Measurements from ENCODE around the gene TRAF5.
"Not testable (repeated sequence)": the region's sequence is repeated elsewhere in the genome, so short reads cannot be mapped to it uniquely, and the experiment has no call there.

The TRAF5 gene

DNA sequence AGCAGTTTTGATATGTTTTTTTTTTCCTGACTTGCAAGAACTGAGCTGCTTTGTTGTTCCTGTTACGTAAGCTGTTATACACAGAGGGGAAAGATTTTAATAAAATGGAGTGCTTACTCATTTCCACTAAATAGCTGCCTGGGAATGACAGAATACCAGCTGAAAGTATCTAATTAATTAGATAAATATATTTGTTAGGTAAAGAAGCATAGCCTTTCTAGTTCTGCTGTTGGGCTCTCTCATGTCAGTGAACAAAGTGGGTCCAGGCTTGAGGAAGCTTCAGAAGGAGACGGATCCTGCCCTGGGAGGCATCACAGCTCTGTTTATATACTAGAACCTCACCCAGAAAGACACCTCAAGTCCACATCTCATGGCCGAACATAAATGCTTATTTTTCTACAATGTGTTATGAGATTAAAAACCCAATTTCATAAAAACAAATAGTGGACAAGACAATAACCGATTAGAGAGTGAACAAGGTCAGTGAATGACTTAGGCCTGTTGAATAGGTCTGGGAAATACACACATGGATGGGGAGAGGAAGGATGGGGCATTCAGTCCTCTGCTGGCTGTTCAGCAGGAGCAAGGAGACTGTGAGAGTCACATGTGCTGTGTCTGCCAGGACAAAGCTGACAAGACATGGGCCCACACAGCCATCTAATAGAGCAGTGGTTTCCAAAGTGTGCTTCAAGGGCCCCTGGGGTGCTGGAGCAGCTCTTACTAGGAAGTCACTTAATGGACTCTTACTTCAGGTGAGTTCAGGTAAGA is 20.6 kb downstream of the TRAF5 start:
- no peak for DNase-seq (ENCODE audit: low read depth)

DNA sequence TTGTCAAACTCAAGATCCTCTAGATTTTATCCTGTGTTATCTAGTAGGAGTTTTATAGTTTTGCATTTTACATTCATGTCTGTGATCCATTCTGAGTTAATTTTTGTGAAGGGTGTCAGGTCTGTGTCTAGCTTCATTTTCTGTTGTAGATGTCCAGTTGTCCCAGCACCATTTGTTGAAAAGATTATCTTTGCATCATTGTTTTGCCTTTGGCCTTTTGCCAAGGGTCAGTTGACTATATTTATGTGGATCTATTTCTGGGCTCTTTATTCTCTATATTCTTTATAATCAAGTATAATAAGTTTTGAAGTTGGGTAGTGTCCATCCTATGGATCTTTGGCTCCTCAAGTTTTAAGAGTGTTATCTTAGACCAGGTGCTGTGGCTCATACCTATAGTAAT is 21.9 kb downstream of the TRAF5 start:
- no peak for DNase-seq (ENCODE audit: low read depth)

DNA sequence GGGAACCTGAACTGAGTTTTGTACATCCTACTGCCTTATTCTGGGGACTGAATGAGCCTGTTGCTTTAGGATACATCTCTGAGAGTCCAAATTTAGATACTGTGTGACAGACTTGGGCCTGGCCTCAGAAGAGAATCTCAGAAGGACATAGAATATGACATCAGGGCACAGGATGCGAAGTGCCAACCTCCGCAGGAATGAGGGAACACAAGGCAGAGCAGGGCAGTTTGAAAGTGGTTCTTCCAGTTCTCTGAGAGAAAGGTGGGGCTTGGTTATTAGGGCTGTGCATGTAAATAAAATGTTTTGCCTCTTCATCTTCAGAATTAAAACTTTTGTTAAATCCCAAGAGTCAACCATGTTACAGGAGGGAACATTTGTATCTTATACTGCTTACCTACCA is 23.1 kb downstream of the TRAF5 start:
- no peak for DNase-seq (ENCODE audit: low read depth)

DNA sequence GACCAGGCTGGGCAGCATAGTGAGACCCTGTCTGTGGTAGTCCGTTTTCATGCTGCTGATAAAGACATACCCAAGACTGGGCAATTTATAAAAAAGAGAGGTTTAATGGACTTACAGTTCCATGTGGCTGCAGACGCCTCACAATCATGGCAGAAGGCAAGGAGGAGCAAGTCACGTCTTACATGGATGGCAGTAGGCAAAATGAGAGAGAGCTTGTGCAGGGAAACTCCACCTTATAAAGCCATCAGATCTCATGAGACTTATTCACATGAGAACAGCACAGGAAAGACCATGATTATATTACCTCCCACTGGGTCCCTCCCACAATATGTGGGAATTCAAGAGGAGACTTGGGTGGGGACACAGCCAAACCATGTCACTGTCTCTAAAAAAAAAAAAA is 25.4 kb downstream of the TRAF5 start:
- DNase-seq (ENCODE audit: low read depth) = not testable (repeated sequence)

DNA sequence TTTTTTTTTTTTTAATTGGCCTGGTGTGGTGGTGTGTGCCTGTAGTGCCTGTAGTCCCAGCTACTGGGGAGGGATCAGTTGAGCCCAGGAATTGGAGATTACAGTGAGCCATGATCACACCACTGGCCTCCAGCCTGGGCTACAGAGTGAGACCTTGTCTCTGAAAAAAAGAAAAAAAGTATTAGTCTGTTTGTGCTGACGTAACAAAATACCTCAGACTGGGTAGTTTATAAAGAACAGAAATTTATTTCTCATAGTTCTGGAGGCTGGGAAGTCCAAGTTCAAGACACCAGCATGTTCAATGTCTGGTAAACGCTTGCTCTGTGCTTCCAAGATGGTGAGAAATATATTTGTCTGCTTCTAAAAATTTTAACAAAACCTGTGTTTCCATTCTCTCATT is 25.8 kb downstream of the TRAF5 start:
- no peak for DNase-seq (ENCODE audit: low read depth)

DNA sequence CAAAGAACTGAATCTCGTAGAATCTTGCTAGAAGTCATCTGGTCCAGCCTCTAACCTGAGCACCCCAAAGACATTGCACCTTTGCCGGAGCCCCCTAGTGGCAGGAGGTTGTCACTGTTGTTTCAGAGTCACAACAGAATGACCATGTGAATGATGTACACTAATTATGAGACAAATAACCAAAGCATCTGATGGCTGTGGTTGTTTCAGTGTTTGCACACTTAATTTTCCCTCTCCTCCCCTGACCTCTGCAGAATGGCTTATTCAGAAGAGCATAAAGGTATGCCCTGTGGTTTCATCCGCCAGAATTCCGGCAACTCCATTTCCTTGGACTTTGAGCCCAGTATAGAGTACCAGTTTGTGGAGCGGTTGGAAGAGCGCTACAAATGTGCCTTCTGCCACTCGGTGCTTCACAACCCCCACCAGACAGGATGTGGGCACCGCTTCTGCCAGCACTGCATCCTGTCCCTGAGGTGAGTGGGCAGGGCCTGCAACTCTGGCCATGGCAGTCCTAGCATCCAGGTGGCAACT is 26.4 kb downstream of the TRAF5 start:
- DNase-seq (ENCODE audit: low read depth) = peak; percentile 44

DNA sequence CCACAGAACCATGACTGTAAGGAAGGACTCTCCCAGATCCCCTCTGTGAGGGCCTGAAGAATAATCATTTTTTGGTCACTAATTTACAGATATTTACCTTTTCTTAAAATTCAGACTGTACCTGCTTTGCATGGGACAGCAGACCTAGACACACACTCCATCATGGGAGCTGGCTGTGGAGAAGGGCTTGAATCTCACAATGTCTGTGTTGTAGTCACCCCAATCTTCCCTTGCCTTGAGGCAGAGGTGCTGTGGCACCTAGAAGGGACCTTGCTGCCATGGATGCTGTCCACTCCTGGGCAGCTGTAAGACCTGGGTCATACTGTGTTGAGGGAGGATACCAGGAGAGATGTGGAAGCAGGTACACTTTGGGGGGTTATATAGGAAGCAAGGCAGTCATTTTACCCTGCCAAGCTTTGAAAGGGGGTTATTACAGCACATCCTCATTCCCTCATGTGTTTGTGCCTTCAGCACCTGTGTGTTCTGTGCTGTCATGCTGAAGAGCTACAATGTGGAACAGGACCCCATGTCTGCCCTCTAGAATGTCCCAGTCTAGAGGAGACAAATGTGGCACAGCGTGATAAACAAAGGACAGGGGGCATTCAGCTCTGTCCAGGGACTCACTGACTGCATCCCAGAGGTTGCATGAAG is 27.1 kb downstream of the TRAF5 start:
- no peak for DNase-seq (ENCODE audit: low read depth)

DNA sequence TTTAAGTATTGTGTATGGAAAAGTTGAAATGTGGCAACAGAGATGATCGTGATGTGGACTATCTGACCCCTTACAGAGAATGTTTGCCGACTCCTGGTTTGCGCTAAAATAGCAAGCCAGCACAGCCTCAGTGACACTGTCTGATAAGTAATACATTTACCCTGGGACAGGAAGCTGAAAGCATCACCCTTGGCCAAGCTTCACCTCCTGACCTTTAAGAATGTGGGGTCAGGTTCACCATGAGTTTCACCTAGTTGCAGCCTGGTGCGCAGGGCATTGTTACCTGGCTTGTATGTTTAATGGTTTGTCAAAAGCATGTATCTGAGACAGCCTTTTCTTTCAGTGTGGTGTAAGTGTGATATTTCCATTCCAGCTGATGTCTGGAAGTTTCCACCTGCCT is 29.2 kb downstream of the TRAF5 start:
- DNase-seq (ENCODE audit: low read depth) = no peak

DNA sequence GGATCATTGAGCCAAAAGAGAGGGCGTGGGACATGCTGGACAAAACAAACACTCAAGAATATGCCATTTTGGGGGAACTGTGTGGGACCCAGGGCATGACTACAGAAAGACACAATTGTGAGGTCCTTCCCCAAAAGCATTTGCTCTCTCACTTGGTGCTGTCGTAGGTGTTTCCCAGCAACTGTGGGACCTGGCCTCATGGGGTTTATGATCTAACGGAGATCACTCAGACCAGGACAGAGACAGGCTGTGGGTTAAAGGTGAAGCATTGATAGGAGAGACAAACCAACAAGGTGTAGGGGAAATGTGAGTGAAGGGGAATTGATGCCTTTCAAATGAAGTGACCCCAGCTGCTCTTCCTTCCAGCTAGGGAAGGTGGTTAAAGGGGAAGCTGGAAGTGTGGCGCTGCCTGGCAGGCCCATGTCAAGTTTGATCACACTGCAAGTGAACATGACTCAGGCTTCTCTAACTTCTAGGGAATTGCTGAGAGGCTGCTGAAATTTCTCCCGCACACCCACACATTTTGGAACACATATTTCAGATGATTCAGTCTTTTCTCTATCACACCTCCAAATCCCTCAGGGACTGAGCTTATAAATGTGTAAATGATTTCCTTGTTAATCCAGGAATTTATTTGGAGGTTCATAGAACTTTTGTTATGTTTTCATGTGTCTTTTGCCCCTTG is 30.2 kb downstream of the TRAF5 start:
- no peak for DNase-seq (ENCODE audit: low read depth)

DNA sequence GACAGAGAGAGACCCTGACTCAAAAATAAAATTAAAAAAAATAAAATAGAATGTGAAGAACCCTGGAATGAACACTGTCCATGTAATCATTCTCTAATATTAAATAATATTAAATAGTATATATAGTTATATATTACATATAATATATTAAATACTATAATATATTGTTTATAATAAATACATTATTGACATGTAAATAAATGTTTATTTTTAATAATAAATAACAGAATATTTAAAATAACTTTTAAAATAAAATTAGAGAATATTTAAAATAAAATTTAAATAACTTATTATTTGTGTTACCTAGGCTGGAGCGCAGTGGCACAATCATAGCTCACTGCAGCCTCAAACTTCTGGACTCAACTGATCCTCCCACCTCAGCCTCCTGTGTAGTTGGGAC is 32.1 kb downstream of the TRAF5 start:
- DNase-seq (ENCODE audit: low read depth) = no peak

DNA sequence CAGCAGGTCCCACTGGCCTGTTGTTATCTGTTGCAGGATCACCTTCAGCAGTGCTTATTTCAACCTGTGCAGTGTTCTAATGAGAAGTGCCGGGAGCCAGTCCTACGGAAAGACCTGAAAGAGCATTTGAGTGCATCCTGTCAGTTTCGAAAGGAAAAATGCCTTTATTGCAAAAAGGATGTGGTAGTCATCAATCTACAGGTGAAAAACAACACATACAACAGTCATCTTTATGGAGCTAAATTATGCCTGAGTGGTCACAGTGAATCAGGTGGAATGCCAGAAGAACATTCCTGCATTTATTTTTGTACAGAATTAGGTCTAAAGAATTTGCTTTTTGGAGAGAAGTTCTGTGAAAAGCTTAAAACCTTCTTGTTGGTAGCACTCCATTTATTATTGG is 33.2 kb downstream of the TRAF5 start:
- no peak for DNase-seq (ENCODE audit: low read depth)

DNA sequence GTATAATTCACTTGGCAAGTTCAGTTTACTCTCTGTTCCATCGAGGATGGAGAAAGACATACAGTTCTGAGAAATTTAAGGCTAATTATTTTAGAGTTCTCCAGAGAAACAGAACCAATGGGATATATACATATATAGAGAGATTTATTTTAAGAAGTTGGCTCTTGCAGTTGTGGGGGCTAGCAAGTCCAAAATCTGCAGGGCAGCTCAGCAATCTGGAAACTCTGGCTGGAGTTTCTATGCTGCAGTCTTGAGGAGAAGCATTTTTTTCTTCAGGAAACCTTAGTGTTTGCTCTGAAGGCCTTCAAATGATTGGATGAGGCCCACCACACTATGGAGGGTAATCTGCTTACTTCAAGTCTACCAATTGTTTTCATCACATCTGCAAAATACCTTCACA is 34.6 kb downstream of the TRAF5 start:
- no peak for DNase-seq (ENCODE audit: low read depth)

DNA sequence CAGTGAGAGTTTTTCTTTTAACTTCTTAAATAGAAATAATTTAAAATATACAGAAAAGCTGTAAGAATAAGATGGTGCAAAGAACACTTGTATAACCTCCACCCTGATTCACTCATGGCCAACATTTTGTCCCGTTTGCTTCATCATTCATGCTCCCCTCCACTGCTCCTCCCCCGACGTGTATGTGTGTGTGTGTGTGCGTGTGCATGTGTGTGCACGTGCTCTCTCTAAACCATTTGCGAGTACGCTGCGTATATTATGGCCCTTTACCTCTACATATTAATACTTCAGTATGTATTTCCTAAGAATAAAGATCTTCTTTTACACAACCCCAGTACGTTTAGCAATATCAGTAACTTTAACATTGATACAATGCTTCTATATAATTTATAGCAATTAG is 43.0 kb downstream of the TRAF5 start:
- DNase-seq (ENCODE audit: low read depth) = no peak

DNA sequence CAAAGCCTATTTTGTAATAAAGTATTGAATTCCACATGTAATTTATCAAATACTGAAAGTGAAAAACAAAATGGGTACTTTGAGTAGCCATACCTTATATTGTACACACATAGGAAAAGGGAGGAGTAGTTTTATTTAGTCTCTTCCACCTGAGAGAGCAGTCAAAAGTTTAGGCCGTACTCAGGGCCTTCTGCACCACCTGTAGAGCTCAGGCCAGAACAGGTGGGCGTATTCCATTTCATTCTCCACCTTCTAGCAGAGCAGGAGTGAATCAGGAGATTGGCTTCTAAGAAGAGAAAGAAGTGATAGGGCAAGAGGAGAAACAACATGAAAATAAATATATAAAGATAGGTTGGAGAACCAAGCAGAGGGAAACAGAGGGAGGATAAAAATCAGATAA is 44.0 kb downstream of the TRAF5 start:
- no peak for DNase-seq (ENCODE audit: low read depth)

DNA sequence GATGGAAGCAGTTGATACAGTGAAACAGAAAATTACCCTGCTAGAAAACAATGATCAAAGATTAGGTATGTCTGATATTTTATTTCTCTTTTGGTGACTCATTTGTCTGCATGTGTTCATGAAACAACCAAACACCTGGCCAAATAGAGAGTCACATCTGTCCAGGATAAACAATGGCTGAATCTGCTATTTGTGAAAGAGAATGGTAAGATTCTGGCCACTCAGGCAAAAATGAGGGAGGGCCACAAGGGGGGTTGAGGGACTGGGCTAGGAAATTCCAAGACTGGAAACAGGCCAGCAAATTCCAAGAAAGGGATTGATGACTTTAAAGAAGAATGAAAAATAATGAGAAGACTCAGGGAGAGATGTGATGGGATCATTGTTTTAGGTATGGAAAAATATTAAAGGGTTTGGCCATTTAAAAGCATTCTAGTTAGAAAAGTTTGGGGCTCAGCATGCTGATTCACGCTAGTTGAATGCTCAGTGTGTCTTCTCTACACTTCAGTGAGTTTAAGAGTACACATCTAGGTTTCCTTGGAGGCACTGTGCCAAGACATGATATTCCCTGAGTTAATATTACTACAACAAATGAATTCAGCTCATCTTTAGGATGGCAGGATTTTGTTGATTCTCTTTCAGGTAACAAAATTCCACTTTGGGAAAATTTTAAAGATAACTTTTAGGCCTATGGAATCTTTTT is 44.9 kb downstream of the TRAF5 start:
- no peak for DNase-seq (ENCODE audit: low read depth)

DNA sequence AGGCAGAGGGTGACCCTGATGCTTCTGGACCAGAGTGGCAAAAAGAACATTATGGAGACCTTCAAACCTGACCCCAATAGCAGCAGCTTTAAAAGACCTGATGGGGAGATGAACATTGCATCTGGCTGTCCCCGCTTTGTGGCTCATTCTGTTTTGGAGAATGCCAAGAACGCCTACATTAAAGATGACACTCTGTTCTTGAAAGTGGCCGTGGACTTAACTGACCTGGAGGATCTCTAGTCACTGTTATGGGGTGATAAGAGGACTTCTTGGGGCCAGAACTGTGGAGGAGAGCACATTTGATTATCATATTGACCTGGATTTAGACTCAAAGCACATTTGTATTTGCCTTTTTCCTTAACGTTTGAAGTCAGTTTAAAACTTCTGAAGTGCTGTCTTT is 45.8 kb downstream of the TRAF5 start:
- DNase-seq (ENCODE audit: low read depth) = no peak

DNA sequence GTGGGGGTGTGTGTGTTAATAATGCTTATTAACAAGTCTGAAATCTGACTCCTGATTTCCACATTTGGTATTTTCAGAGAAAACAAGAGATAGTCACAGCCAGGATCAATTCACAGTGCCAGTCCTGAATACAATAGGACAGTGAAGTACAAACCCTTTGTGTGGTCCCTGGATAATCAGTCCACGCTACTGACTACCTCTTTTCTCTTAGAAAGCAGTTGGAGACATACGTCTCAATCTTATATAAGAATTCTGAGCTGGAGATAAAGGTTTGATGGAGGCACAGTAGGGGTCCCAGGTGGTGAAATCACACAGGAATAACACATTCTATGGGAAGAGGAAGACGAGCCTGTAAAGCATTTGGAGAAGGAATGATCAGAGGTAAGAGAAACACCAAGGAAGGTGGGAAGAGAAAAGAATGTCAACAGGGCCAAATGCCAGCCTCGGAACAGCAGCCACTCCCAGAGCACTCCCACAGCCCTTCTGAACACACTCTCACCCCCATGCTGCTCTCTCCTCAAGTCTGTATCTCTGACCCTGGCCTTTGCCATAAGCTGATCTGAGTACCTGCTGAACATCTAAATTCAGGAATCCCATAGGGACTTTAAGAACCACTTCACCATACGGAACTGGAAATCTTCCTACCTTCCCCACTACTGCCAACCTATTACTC is 48.6 kb downstream of the TRAF5 start:
- no peak for DNase-seq (ENCODE audit: low read depth)

DNA sequence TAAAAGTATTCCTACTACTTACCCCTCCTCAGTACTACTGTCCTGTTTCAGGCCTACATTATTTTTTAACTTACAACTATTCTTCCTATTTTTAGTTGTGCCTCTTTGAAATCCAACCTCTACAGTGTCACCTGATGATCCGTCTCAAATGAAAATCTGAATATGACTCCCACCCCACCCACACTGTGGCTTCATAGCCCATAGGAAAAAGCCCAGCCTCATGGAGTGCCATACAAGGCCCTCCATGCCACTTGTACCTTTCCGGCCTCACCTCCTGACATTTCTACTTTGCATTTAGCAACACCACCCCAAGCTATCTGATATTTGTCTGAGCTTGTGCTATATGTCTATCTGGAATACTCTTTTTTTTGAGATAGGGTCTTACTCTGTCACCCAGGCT is 49.3 kb downstream of the TRAF5 start:
- DNase-seq (ENCODE audit: low read depth) = no peak

DNA sequence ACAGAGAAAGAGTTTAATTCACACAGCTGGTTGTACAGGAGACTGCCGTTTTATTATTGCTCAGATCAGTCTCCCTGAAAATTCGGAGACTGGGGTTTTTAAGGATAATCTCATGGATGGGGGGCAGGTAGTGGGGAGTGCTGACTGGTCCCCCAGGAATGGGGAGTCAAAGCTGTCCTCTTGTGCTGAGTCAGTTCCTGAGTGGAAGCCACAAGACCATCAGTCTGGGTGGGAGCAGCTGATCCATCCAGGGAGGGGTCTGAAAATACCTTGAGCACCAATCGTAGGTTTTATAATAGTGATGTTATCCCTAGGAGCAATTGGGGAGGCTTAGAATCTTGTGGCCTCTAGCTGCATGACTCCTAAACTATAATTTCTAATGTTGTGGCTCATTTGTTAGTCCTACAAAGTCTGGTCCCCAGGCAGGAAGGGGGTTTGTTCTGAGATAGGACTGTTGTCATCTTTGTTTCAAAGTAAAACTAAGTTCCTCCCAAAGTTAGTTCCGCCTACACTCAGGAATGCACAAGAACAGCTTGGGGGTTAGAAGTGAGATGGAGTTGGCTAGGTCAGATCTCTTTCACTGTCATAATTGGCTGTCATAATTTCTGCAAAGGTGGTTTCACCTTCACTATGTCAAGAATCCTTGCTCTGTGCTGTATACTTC is 50.3 kb downstream of the TRAF5 start:
- DNase-seq (ENCODE audit: low read depth) = no peak

DNA sequence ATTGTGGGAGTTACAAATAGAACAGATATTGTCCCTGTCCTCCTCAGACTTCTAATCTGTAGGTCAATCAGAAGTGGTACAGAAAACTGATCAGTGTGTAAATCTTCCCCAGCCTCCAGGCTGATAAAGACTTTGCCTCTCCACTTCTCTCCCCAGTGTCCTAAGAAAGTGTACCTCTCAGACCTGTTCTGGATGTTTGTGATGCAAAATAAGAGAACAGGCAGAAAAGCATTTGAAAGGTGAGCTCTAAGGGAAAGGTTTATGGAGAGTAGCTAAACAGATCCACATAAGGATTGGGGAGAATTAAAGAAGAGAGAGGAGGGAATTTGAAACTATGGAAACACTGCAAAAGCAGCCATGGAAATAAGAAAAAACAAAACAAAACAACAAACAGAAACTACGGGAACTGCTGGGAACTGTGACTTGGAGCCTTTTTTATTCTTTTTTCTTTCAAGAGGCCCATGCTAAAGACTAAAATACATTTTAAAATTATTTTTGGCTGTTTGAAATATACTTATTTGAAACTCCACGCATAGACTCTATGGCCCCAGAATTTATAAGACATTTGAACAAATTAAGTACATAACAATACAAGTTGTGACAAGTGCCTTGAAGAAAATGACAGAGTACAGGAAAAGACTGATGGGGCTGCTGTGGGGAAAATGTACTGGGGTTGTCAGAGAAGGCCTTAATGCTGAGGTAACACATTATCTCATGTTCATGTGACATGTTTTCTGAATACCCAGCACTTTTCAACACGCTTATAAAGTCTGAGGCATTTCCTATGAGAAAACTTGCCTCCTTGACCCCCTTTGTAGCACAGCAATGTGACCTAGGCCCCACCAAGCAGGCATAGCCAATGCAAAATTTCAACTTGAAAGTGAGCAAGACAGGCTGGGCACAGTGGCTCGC is 51.2 kb downstream of the TRAF5 start:
- DNase-seq (ENCODE audit: low read depth) = no peak

All from stimulated activated CD4-positive, alpha-beta T cell treated with anti-CD3 and anti-CD28 coated beads, Interleukin-2, amount 100 ng/mL, for 4 hours (primary cell).